ENCODE measurements around the gene SVIL.

The SVIL gene

GRCh38 chr10:29634764-29635625 is at the start of gene SVIL:
Gene SVIL, minus strand, starts transcription at chr10:29634971. Its CDS starts 79,913 bp downstream, at chr10:29555058.
- DNase-seq = no peak

GRCh38 chr10:29681676-29682448 is 47.1 kb upstream of the SVIL start:
- DNase-seq = peak; percentile 98

GRCh38 chr10:29680091-29680490 is 45.3 kb upstream of the SVIL start:
- DNase-seq = no peak

- no peak for DNase-seq
Observed at GRCh38 chr10:29676732-29677131, 42.0 kb upstream of the SVIL start.

- DNase-seq = no peak
Observed at GRCh38 chr10:29675984-29676383, 41.2 kb upstream of the SVIL start.

GRCh38 chr10:29671968-29672367 is 37.2 kb upstream of the SVIL start:
- DNase-seq = no peak

GRCh38 chr10:29671228-29671780 is 36.5 kb upstream of the SVIL start:
- no peak for DNase-seq

- no peak for DNase-seq
Observed at GRCh38 chr10:29670761-29671160, 36.0 kb upstream of the SVIL start.

GRCh38 chr10:29669149-29669548 is 34.4 kb upstream of the SVIL start:
- DNase-seq = no peak

- DNase-seq = no peak
Observed at GRCh38 chr10:29668628-29669027, 33.9 kb upstream of the SVIL start.

GRCh38 chr10:29667191-29667590 is 32.4 kb upstream of the SVIL start:
- DNase-seq = no peak

- DNase-seq = no peak
Observed at GRCh38 chr10:29666201-29666600, 31.4 kb upstream of the SVIL start.

- no peak for DNase-seq
Observed at GRCh38 chr10:29663718-29664117, 28.9 kb upstream of the SVIL start.

GRCh38 chr10:29658984-29659965 is 24.5 kb upstream of the SVIL start:
- DNase-seq = peak; percentile 93

- DNase-seq = no peak
Observed at GRCh38 chr10:29657719-29658274, 23.0 kb upstream of the SVIL start.

GRCh38 chr10:29656451-29656992 is 21.8 kb upstream of the SVIL start:
- no peak for DNase-seq

- DNase-seq = no peak
Observed at GRCh38 chr10:29652192-29652591, 17.4 kb upstream of the SVIL start.

GRCh38 chr10:29651767-29652166 is 17.0 kb upstream of the SVIL start:
- DNase-seq = no peak

GRCh38 chr10:29650552-29650944 is 15.8 kb upstream of the SVIL start:
- DNase-seq = no peak

GRCh38 chr10:29649561-29650551 is 15.1 kb upstream of the SVIL start:
- DNase-seq = no peak

GRCh38 chr10:29648983-29649268 is 14.2 kb upstream of the SVIL start:
- DNase-seq = no peak

Measured in MV-4-11 (cell line).